SK-N-SH (cell line): ENCODE measurements around the gene TDRD9. TPM values are rescaled to one million over a fixed set of nuclear protein-coding genes. Genes with fewer than 3 reads are reported as not detected.

ENCODE experiments used
- CTCF ChIA-PET: fragments of 300-600, 350-600 bp; formaldehyde crosslinking; extraction: SDS; loops from one replicate; lab custom pipeline; 2021; lab: Yijun Ruan, JAX
- POLR2A ChIA-PET: fragments of 350-600 bp; sonication (Branson Sonifier 250); formaldehyde crosslinking; extraction: SDS; loops from one replicate; lab custom pipeline; 2020; ENCODE audit warnings: antibody characterized with exemption, inconsistent platforms; lab: Yijun Ruan, JAX
- DNase-seq: peaks from one replicate; pipeline ENCODE4 v3.0.0; 2012
- H2AFZ ChIP-seq: fragments of 200-600 bp; sonication (generic); 2 replicates; pipeline ENCODE4 v1.8.1; 2016; ENCODE audit warnings: antibody characterized with exemption, mild to moderate bottlenecking, low read depth
- H3F3A ChIP-seq: fragments of 200-600 bp; sonication (generic); replicated peaks from 2 replicates; pipeline ENCODE3; 2016; ENCODE audit warnings: antibody characterized with exemption, mild to moderate bottlenecking; ENCODE audit not compliant: insufficient read depth
- H3K27ac ChIP-seq, 2 experiments: fragments of 200-500 bp in 1 of 2; fragments of 200-600 bp in 1 of 2; sonication (Bioruptor generic) in 1 of 2; sonication (generic), shearing (Covaris generic) in 1 of 2; 2 replicates each; pipeline versions ENCODE4 v1.5.1 to v1.6.1; 2014 to 2016; ENCODE audit warnings: low read depth in 2 of 2, inconsistent platforms in 1 of 2, low read length in 1 of 2, mild to moderate bottlenecking in 1 of 2, mixed read lengths in 1 of 2
- H3K27me3 ChIP-seq: fragments of 200-600 bp; sonication (generic), shearing (Covaris generic); 2 replicates; pipeline ENCODE4 v1.6.1; 2016; ENCODE audit warnings: mixed run types; ENCODE audit not compliant: insufficient read depth
- H3K36me3 ChIP-seq, 2 experiments: fragments of 200-500 bp in 1 of 2; fragments of 200-600 bp in 1 of 2; sonication (Bioruptor generic) in 1 of 2; sonication (generic) in 1 of 2; replicated peaks in 1 of 2; 2 replicates each; pipeline versions ENCODE3 to v1.5.1; 2014 to 2016; ENCODE audit warnings: low read length in 1 of 2, mild to moderate bottlenecking in 1 of 2; ENCODE audit not compliant: insufficient read depth in 2 of 2, control insufficient read depth in 1 of 2
- H3K4me1 ChIP-seq, 2 experiments: fragments of 200-500 bp in 1 of 2; fragments of 200-600 bp in 1 of 2; sonication (Bioruptor generic) in 1 of 2; sonication (generic), shearing (Covaris generic) in 1 of 2; 2 replicates each; pipeline versions ENCODE4 v1.5.1 to v1.6.1; 2014 to 2016; ENCODE audit warnings: low read depth in 1 of 2, low read length in 1 of 2, mixed run types in 1 of 2; ENCODE audit not compliant: insufficient read depth in 2 of 2, control insufficient read depth in 1 of 2
- H3K4me2 ChIP-seq: fragments of 200-600 bp; sonication (generic), shearing (Covaris generic); 2 replicates; pipeline ENCODE4 v1.6.1; 2017; ENCODE audit warnings: mixed run types
- H3K4me3 ChIP-seq, 2 experiments: fragments of 200-500 bp in 1 of 2; fragments of 200-600 bp in 1 of 2; sonication (Bioruptor generic) in 1 of 2; sonication (generic), shearing (Covaris generic) in 1 of 2; 2 replicates each; pipeline versions ENCODE4 v1.5.1 to v1.8.1; 2014 to 2016; ENCODE audit warnings: low read depth in 2 of 2, inconsistent platforms in 1 of 2, low read length in 1 of 2, mild to moderate bottlenecking in 1 of 2, mixed read lengths in 1 of 2, moderate library complexity in 1 of 2
- H3K79me2 ChIP-seq: fragments of 200-600 bp; sonication (generic); 2 replicates; pipeline ENCODE4 v1.8.1; 2017; ENCODE audit warnings: mild to moderate bottlenecking; ENCODE audit not compliant: insufficient read depth
- H3K9ac ChIP-seq: fragments of 200-600 bp; sonication (generic); 2 replicates; pipeline ENCODE4 v1.6.1; 2017; ENCODE audit warnings: mixed run types
- H3K9me2 ChIP-seq: fragments of 200-600 bp; sonication (generic); 2 replicates; pipeline ENCODE4 v1.6.1; 2017; ENCODE audit warnings: mixed run types
- H3K9me3 ChIP-seq: fragments of 200-600 bp; sonication (generic); 2 replicates; pipeline ENCODE4 v1.6.1; 2017; ENCODE audit warnings: mixed run types, mild to moderate bottlenecking, moderate library complexity
- H4K20me1 ChIP-seq: fragments of 200-600 bp; sonication (generic); 2 replicates; pipeline ENCODE4 v1.6.1; 2017; ENCODE audit warnings: mild to moderate bottlenecking, mixed run types; ENCODE audit not compliant: insufficient read depth
- GABPA ChIP-seq: IDR thresholded peaks from 2 replicates; pipeline ENCODE4 v1.4.0; 2012; ENCODE audit warnings: low read depth, mild to moderate bottlenecking
- NRF1 ChIP-seq: IDR thresholded peaks from 2 replicates; pipeline ENCODE4 v1.6.1; 2012; ENCODE audit warnings: low read depth, mild to moderate bottlenecking, low read length
- RCOR1 ChIP-seq: fragments of 150-350 bp; IDR thresholded peaks from 2 replicates; pipeline ENCODE4 v1.6.1; 2017; ENCODE audit warnings: antibody characterized with exemption, low read length
- RFX5 ChIP-seq: IDR thresholded peaks from 2 replicates; pipeline ENCODE4 v1.6.1; 2012; ENCODE audit warnings: mild to moderate bottlenecking, improper control_type of control experiment, low read length
- WGBS: methylation state at CpG from one replicate; pipeline ENCODE4 v1.1.6; 2017; ENCODE audit warnings: low lambda C conversion rate; 5-methylcytosine and 5-hydroxymethylcytosine counted together
- polyA plus RNA-seq, 3 experiments: library from polyadenylated mRNA; depleted of rRNA; stranded (reverse); fragments of >200 nt; gene quantifications; 2 replicates each; pipeline ENCODE4 v1.2.3, GENCODE V29; 2012
- TF ChIP-seq, protein P1 (sequence below): fragments of 200-600 bp; sonication (generic); IDR thresholded peaks from 2 replicates; pipeline ENCODE4 v1.6.1; 2017; ENCODE audit warnings: antibody characterized with exemption, mild to moderate bottlenecking, moderate library complexity
- TF ChIP-seq, protein P2 (sequence below): fragments of 150-350 bp; IDR thresholded peaks from 2 replicates; pipeline ENCODE4 v1.6.1; 2016; ENCODE audit warnings: mild to moderate bottlenecking, low read depth, low read length
- TF ChIP-seq, protein P3 (sequence below): IDR thresholded peaks from 2 replicates; pipeline ENCODE4 v1.4.0; 2012; ENCODE audit warnings: low read depth, borderline replicate concordance

The TDRD9 gene, protein sequence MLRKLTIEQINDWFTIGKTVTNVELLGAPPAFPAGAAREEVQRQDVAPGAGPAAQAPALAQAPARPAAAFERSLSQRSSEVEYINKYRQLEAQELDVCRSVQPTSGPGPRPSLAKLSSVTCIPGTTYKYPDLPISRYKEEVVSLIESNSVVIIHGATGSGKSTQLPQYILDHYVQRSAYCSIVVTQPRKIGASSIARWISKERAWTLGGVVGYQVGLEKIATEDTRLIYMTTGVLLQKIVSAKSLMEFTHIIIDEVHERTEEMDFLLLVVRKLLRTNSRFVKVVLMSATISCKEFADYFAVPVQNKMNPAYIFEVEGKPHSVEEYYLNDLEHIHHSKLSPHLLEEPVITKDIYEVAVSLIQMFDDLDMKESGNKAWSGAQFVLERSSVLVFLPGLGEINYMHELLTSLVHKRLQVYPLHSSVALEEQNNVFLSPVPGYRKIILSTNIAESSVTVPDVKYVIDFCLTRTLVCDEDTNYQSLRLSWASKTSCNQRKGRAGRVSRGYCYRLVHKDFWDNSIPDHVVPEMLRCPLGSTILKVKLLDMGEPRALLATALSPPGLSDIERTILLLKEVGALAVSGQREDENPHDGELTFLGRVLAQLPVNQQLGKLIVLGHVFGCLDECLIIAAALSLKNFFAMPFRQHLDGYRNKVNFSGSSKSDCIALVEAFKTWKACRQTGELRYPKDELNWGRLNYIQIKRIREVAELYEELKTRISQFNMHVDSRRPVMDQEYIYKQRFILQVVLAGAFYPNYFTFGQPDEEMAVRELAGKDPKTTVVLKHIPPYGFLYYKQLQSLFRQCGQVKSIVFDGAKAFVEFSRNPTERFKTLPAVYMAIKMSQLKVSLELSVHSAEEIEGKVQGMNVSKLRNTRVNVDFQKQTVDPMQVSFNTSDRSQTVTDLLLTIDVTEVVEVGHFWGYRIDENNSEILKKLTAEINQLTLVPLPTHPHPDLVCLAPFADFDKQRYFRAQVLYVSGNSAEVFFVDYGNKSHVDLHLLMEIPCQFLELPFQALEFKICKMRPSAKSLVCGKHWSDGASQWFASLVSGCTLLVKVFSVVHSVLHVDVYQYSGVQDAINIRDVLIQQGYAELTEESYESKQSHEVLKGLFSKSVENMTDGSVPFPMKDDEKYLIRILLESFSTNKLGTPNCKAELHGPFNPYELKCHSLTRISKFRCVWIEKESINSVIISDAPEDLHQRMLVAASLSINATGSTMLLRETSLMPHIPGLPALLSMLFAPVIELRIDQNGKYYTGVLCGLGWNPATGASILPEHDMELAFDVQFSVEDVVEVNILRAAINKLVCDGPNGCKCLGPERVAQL (N-terminal part only)
- polyA plus RNA-seq (2012; rRNA removed) = not detected in 2 replicates
- not detected in 2 replicates for polyA plus RNA-seq (2012; cell fraction: cytosol; rRNA removed)
- not detected in 2 replicates for polyA plus RNA-seq (2012; cell fraction: nucleus; rRNA removed)

DNA sequence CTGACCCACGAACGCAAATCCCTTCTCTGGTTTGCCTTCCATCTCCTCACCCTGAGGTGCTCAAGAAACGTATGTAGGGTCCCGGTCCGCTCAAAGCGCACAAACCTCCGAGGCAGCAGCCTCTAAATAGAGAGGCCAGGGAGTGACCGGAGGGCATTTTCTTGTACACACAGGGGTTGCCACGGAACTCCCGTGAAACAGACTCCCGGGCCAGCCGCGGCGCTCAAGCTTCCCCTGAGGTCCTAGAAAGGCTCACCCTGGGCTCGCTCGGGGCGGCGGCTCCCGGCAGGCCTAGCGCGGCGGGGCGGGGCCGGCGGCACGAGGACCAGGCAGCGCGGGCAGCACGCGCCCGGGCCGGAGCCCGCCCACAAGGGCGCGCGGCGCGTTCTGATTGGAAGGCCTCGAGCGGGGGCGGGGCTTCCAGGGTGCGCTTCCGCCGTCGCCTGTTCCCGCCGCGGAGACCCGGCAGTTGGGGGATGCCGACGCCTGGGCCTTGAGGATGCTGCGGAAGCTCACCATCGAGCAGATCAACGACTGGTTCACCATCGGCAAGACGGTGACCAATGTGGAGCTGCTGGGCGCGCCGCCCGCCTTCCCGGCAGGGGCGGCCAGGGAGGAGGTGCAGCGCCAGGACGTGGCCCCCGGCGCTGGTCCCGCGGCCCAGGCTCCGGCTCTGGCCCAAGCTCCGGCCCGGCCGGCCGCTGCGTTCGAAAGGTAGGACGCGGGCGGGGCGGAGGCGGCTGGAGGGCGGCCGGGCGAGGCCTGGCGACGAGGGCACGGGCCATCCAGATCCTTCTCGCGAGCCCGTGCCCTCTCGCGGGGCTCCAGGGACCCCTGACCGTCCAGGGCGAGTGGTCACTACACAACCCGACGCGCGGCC lies at the start of gene TDRD9:
TDRD9 (plus strand) TSS at position 446 of the 880 bp plus-strand sequence; CDS start at position 500, 54 bp downstream.
- TF ChIP-seq, protein P1, sequence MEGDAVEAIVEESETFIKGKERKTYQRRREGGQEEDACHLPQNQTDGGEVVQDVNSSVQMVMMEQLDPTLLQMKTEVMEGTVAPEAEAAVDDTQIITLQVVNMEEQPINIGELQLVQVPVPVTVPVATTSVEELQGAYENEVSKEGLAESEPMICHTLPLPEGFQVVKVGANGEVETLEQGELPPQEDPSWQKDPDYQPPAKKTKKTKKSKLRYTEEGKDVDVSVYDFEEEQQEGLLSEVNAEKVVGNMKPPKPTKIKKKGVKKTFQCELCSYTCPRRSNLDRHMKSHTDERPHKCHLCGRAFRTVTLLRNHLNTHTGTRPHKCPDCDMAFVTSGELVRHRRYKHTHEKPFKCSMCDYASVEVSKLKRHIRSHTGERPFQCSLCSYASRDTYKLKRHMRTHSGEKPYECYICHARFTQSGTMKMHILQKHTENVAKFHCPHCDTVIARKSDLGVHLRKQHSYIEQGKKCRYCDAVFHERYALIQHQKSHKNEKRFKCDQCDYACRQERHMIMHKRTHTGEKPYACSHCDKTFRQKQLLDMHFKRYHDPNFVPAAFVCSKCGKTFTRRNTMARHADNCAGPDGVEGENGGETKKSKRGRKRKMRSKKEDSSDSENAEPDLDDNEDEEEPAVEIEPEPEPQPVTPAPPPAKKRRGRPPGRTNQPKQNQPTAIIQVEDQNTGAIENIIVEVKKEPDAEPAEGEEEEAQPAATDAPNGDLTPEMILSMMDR = no peak
- TF ChIP-seq NRF1 (no peak), RCOR1 (no peak), GABPA (no peak), RFX5 (no peak)
- TF ChIP-seq, protein P2, sequence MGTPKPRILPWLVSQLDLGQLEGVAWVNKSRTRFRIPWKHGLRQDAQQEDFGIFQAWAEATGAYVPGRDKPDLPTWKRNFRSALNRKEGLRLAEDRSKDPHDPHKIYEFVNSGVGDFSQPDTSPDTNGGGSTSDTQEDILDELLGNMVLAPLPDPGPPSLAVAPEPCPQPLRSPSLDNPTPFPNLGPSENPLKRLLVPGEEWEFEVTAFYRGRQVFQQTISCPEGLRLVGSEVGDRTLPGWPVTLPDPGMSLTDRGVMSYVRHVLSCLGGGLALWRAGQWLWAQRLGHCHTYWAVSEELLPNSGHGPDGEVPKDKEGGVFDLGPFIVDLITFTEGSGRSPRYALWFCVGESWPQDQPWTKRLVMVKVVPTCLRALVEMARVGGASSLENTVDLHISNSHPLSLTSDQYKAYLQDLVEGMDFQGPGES = no peak
- TF ChIP-seq, protein P3, sequence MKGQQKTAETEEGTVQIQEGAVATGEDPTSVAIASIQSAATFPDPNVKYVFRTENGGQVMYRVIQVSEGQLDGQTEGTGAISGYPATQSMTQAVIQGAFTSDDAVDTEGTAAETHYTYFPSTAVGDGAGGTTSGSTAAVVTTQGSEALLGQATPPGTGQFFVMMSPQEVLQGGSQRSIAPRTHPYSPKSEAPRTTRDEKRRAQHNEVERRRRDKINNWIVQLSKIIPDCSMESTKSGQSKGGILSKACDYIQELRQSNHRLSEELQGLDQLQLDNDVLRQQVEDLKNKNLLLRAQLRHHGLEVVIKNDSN = no peak
- ChIA-PET POLR2A (no interaction called here), CTCF (interaction anchor here (1.1 kb wide), 1 partner anchor 149 kb away, joined by 3 read pairs; no protein-coding TSS in a partner anchor)

More for the DNA sequence above, at the start of gene TDRD9:
- H3K9me3 ChIP-seq = no peaks in the 10 kb centered on the region
- H3K36me3 ChIP-seq = no peaks in the 10 kb centered on the region
- no peaks in the 10 kb centered on the region for H3K9me2 ChIP-seq
- DNase-seq = no peak
- H3K4me3 ChIP-seq = no peak within 1 kb of the TSS
- H3K9ac ChIP-seq = no peak within 1 kb of the TSS
- no peak within 1 kb of the TSS for H3K27ac ChIP-seq
- H3F3A ChIP-seq = no peaks in the 10 kb centered on the region
- H3K79me2 ChIP-seq = no peaks in the 10 kb centered on the region
- no peaks in the 10 kb centered on the region for H4K20me1 ChIP-seq
- H3K4me2 ChIP-seq = no peak within 1 kb of the TSS
- no peak within 1 kb of the TSS for H2AFZ ChIP-seq
- H3K27me3 ChIP-seq = no peaks in the 10 kb centered on the region
- WGBS = 88% methylated on average over 63 of the region's 97 CpGs
- no peaks in the 10 kb centered on the region; a peak in 1 of 4 replicates for H3K4me1 ChIP-seq
